CD4-positive, alpha-beta T cell treated with Interleukin-1 beta for 1 hour (primary cell): ENCODE results near the gene LGALS4.
"Not testable (repeated sequence)": the region's sequence is repeated elsewhere in the genome, so short reads cannot be mapped to it uniquely, and the experiment has no call there.

Source experiments
- DNase-seq, 2 donors: peaks; one replicate each; pipeline ENCODE4 v3.0.0-alpha.2; 2020 to 2022

LGALS4 gene, protein sequence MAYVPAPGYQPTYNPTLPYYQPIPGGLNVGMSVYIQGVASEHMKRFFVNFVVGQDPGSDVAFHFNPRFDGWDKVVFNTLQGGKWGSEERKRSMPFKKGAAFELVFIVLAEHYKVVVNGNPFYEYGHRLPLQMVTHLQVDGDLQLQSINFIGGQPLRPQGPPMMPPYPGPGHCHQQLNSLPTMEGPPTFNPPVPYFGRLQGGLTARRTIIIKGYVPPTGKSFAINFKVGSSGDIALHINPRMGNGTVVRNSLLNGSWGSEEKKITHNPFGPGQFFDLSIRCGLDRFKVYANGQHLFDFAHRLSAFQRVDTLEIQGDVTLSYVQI

DNA sequence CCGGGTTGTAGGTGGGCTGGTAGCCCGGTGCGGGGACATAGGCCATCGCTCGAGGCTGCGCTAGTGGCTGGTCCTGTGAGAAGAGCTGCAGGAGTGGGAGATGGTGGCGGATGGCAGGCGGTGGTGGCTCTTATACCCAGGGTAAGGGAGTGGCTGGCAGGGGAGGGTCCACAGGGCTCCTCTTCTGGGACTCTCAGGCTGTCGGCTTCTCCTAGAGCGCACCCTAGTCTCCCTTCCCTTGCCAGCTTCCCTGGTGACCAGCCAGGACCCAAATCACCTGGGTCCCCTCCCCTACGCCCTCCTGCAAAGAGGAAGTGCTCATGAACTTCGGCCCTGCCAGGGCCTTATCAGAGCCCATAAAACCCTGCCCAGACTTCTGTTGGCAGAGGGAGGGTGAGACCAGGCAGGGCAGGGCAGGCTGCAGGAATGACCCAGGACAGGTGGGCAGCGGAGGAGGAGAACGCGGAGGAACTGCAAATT lies at the start of gene LGALS4:
LGALS4 (minus strand) TSS at position 105 of the 480 bp plus-strand sequence; CDS start at position 46, 59 bp downstream.
- DNase-seq: no peak

DNA sequence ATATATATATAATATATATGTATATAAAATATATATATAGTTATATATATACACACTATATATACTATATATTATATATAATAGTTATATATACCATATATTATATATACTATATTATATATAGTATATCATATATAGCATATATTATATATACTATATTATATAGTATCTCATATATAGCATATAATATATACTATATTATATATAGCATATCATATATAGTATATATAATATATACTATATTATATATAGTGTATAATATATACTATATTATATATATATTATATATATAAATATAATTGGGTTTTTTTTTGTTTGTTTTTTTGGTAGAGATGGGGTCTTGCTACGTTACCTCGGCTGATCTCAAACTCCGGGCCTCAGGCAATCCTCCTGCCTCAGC lies 48.6 kb upstream of the LGALS4 start:
- DNase-seq: no peak

DNA sequence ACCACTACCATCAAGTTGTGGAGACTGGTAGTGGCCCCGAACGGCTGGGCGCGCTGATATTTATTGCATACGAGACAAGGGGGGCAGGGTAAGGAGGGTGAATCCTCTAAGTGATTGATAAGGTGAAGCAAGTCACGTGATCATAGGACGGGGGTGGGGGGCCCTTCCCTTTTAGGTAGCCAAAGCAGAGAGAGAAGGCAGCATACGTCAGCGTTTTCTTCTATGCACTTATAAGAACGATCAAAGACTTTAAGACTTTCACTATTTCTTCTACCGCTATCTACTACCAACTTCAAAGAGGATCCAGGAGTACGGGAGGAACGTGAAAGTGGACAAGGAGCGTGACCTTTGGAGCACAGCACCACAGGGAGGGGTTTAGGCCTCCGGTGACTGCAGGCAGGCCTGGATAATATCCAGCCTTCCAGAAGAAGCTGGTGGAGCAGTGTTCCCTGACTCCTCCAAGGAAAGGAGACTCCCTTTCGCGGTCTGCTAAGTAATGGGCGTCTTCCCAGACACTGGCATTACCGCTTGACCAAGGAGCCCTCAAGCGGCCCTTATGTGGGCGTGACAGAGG lies 47.0 kb upstream of the LGALS4 start:
- DNase-seq: not testable (repeated sequence)

DNA sequence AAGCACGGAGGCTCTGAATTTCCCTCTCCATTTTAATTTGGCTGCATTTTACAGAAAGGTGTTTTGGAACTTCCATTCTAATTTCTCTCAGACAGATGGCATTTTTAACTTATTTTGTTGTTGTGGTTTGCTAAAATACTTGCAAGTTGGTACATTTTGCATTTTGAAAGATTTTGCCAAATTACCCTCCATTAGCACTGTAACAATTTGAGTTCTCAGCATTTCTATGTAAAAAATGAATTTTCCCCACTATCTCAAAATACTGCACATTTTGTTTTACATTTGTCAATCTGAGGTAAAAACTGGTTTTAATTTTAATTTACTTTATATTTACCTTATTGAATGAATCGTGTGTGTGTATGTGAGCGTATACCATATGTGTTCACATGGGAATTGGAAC lies 44.1 kb upstream of the LGALS4 start:
- no peak for DNase-seq

DNA sequence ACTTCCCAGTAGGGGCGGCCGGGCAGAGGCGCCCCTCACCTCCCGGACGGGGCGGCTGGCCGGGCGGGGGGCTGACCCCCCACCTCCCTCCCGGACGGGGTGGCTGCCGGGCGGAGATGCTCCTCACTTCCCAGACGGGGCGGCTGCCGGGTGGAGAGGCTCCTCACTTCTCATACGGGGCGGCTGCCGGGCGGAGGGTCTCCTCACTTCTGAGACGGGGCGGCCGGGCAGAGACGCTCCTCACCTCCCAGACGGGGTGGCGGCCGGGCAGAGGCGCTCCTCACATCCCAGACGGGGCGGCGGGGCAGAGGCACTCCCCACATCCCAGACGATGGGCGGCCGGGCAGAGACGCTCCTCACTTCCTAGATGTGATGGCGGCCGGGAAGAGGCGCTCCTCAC lies 43.0 kb upstream of the LGALS4 start:
- not testable (repeated sequence) for DNase-seq

DNA sequence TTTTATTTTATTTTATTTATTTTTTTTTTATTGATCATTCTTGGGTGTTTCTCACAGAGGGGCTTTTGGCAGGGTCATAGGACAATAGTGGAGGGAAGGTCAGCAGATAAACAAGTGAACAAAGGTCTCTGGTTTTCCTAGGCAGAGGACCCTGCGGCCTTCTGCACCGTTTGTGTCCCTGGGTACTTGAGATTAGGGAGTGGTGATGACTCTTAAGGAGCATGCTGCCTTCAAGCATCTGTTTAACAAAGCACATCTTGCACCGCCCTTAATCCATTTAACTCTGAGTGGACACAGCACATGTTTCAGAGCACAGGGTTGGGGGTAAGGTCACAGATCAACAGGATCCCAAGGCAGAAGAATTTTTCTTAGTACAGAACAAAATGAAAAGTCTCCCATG lies 42.2 kb upstream of the LGALS4 start:
- DNase-seq: not testable (repeated sequence)

DNA sequence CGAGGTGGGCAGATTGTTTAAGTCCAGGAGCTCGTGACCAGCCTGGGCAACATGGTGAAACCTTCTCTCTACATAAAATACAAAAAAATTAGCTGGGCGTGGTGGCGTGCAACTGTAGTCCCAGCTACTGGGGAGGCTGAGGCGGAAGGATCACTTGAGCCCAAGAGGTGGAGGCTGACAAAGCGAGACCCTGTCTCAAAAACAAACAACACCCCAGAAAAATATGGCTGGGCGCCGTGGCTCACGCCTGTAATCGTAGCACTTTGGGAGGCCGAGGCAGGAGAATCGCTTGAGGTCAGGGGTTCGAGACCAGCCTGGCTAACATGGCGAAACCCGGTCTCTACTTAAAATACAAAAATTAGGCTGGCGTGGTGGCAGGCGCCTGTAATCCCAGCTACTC lies 40.5 kb upstream of the LGALS4 start:
- DNase-seq: no peak

DNA sequence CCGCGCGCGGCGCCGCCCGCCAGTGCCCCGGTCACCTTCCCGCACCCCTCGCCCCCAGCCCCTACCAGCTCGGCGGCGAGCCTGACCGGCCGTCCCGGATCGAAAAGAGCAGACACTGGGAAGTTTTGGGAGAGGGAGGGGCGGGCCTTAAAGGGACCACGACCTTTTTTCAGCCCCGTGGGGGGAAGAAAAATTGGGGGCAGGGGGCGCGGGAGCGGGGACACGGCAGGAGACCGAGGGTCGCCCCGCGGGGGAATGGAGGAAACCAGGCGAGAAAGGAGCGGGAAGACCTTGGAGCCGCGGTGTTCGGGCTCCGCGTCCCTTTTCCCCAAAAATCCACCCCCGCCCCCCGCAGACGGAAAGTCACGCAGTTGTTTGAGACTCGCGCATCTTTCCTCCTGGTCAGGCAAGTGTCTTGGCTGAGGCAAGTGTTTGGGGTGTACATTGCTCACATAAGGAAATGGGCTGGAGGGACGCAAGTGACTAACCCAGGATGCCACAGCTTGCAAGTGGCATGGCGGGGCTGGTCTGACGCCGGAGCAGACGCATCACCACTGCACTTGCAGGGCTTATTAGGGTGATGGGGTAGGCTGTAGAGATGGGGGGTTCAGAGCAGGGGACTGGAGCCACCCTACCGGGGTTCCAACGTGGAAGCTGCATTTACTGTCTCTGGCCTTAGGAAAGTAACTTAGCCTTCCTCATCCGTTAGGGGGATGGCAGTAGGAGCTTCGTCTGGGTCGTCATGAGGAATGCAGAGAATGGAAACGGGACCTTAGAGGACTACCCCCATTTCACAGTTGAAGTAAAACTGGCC lies 39.7 kb upstream of the LGALS4 start:
- peak; percentile 68 to 76 for DNase-seq

DNA sequence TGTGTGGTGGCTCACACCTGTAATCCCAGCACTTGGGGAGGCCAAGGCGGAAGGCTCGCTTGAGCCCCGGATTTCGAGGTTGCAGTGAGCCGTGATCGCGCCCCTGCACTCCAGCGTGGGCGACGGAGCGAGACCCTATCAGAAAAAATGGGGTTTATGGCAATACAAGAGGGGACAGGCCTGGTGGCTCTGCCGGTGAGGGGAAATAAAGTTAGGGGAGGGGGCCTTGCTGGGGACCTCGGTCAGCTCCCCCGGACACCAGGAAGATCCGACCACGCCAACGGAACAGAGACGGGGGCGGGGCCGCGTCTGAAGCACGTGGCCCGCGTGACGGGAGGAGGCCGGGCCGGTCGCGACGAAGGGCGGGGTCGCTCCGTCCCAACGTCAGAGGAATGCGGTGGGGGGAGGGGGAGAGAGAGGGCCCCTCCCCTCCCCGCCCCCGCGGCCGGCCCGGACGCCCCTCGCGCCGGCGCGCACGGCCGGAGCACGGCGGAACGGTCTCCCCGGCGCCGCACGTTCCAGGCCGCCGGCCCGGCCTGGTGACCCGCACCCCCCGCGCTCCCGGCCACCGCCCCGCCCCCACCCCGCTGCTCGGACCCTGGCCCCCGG lies 39.0 kb upstream of the LGALS4 start:
- peak; percentile 91 to 92 for DNase-seq

DNA sequence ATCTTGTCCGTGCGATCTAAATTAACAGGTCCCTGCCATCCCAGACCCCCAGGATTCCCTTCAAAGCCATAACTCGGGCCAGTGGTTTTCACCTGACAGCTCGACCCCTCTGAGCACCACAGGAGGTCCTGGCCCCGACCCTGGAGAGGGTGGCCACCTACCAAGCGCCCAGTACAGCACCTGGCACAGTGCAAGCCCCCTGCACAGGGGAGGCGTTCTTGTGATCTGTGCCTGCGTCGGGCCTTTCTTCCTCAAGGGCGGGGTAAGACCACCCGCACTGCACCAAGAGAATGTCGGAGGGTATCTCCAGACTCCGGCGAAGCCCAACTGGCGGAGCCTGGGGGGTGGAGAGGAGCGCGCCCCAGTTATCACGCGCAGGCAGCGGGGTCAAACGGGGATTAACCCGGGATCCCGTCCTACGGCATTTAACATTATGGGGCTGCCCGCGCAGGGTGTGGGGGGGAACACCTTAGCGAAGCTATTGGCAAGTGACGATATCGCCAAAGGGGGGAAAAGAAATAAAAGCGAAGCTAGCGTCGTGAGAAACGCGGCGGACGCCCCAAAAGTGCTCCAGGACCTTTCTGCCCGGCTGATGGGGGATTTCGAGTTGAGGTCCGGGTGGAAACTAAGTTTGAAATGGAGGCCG lies 38.4 kb upstream of the LGALS4 start:
- DNase-seq: peak; percentile 51 to 54

DNA sequence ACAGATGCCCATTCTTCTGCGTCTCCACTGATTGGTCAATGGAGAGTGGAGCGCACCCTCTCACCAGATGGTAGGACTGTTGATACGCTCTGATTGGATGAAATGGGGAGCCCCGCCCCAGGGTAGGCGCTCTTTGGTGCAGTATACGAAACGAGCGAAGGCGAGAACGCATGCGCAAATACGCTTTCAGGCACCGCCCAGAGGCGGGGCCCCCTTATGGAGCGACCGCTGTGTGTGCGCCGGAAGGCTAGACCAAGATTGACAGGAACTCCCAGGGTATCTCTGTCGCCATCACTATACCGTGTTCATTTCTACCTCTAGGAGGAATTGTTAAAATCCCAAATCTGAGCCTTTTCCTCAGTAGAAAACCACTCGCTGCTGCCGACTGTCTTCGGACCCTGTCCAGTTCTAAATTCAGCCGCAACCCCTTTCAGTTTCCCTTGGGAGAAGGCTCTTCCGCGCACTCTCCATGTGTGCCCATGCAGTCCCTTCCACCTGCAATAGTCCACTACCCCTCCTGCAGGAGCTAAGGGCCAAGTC lies 37.8 kb upstream of the LGALS4 start:
- DNase-seq: no peak

DNA sequence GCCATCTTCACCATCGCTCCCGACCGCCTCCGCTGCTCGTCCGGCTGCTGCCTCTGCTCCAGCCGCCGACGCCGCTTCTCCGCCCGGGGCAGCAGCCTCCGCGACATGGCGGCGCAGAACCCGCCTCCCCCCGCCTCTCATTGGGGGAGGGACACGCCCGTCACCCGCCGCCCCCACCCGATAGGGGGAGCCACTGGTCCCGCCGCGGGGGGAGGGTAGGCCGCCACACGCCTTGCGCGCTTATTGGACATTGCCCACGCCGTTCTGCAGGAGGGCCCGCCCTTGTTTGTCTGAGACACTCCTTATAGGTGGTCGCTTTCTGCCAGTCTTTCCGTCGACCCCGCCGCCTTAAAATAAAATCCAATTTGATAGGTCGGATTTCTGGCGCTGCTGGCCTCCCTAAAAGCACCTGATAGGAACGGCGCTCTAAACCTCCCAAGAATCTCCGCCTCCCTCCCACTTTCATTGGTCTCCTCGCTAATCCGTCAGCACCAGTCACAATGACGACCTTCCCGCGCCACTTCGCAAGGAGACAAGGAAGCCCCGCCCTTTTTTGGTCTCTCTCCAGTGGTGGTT lies 37.2 kb upstream of the LGALS4 start, which contains the start of gene HNRNPL:
HNRNPL (minus strand) TSS at position 127 of the 576 bp plus-strand sequence; CDS start at position 107, 20 bp downstream.
- peak; percentile 100 for DNase-seq

DNA sequence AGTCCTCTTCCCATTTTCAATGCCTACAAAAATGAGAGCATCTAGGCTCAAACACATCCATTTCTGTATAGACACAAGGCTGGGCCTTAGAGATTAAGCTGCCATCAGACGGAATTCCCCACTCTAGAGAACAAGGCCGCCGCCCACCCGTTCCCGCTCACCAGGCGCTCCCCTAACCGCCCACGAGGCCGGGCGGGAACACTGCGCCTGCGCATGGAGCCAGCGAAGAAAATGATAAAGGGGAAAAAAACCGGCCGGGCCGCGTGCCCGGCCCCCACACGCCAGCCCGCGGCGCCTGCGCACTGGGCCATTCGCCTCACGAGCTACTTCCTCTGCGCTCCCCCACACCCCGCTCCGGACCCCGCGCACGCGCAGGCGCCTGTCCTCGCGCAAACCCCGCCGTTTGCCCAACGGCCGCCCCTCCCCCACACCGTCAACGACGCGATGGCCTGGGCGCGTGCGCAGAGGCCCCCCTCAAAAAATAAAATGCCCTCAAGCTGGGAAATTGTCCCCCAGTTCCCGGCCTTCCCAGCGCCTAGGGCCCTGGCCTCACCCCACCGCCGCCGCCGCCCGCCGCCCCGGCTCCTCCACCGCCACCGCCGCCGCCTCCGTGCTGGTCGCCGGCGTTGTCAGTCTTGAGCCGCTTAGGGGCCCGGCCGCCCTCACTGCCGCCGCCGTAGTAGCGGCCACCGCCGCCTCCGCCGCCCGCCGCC lies 36.6 kb upstream of the LGALS4 start:
- peak; percentile 97 to 98 for DNase-seq

DNA sequence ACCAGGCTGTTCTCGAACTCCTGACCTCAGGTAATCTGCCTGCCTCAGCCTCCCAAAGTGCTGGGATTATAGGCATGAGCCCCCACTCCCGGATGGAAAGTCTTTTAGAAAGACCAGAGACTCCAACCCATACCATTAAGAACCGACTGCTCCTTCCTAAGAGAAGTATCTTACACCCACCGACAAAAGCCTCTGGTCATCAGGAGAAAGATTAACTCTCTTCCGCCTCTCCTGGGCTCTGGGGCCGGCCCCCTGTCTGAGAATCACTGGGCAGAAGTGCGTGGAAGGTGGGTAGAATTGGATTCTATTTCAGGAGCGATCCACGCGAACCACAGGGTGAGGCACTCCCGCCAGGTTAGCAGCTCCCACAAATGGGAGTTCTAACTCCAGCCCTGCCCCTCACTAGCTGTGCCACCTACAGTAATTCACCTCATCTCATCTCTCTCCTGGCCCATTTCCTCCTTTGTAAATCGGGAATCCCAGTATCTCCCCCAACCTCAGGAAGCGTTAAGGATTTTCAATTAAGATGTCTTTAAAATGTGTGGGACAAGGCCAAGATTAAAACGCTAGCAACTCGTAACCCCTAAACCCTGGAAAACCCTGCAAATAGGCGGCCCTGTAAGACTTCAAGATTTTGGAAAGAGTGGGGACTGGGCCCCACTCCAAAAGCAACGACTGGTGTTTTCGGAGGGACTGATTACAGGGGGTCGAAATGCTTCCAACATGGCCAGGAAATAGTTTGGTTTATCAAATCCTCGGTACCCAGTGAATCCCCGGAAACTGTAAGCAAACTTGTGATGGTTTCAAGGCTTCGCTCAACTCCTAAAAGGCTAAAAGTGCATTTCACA lies 35.8 kb upstream of the LGALS4 start:
- DNase-seq: no peak

DNA sequence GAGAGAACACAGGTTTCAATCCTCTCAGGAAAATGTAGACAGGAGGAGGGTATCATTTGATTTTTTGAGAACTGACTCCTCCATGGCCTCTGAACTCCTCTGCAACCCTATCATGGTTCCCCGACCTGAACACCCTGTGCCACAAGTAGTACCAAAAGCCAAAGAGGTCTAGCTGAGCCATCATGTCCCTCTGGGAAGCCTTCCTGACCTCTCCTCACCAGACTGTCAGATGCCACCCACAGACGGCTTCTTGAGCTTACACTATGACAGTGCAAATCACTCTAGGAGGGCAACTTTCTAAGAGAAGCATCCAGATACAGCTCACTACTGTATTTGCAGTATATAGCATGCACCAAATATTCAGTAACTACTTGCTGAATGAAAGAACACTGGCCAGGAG lies 33.4 kb upstream of the LGALS4 start:
- no peak for DNase-seq

DNA sequence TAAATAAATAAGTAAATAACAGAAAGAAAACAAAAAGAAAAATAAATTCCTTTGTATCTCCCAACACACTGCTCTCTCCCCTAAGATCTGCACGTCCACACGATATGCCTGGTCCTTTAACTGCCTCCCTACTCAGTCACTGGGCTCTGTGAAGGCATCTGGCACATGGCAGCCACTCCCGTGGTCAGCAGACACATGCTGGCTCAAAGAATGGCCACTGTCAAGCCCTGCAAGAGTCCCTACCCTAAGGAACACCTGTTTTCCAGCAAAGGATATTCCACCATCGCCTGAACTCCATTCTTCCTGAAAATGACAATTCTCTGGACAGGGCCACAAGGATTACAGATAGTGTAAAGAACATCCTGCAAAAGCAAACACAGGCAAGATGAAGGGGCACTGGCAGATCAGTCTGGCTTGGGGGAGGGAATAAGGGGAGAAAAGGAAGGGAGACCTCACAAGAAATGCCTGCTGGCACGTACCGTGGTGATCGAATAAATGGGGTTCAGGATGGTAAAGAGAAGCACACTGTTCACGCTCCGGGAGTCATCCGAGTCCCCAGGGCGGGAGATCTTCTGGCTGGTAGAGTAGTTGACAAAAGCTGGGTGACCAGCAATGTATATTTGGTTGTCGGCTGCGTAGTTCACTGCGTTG lies 32.8 kb upstream of the LGALS4 start:
- no peak for DNase-seq

DNA sequence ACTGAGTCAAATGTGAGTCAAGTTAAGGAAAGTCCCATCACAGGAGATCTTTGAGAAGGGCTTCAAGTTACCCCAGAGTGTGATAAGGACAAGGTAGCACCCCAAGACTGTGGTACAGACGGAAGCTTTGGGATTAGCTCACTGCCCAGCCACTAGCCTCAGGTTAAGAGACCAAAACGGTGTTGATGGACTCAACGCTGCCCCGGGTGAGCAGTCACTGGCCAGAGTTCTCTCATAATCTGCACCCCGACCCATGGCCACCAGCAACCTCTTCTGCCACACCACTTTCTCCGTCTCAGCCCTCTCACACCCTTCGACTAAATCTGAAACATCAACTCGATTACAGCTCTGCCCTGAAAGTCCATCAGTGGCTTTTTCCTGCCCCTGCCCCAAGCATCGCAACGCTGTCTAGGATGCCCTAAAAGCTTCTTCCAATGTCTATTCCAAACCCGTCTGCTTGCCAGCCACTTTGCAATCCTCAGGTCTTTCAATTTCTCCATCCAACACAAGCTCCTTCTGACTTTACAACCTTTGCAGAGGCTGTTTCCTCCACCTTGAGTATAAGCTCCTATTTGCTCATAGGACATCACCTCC lies 31.4 kb upstream of the LGALS4 start:
- DNase-seq: no peak

DNA sequence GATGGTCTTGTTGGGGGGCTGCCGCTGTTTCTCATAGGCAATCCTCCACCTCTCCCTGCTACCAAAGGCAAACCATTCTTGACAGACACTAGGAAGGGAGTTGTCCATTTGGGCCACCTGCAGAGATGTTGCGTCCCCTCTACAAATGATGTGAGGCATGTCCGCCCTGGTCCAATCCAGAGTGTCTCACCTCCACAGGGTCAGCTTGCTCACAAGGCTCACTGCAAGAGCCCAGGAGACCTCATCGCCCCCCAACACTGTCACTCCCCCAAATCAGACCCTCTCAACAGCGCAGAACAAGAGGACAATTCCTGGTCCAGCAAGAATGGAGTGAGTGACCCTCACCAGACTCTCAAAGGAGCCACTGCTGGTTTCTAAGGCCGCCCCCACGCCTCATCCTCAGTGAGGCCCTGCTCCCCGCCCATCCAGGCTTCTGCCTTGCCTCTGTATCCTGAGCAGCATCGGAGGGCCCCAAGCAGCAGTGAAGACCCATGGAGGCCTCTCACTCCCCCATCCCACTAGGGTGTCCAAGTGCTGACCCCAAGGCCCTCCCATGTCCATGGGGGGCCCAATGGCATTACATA lies 30.5 kb upstream of the LGALS4 start:
- no peak for DNase-seq
